ACHN (cell line): Measurements from ENCODE around the gene ZIC5.

ENCODE experiments used
- DNase-seq: peaks from one replicate; pipeline ENCODE4 v3.0.0-alpha.2; 2015
- in situ Hi-C: cut with HindIII; loops from 2 replicates; pipeline ENCODE4 v1.10.0; 2017; ENCODE audit warnings: low sequenced_read_pairs, low pct_ligation_motif_present, low pct_unique_long_range_greater_than_20kb

Gene ZIC5

DNA sequence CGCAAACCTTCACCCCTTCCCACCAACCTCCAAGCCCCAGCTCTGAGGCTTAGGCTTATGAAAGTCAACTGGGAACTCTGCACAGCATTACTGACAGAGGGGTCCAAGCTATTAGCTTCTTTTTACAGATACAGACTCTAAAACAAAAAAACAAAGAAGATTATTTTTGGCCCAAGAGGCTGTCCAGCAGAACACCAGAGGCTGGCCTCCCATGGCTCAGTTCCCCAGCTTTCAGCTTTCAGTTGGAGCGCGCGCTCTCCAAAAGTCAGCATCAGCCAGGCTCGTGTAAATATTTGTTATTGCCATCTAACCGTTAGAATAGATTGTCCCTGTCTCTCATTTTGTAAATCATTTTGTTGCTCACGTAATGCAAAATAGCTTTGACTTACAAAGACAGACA lies 58.4 kb downstream of the ZIC5 start:
- in situ Hi-C loops, result no loop called here

More for the DNA sequence above, 58.4 kb downstream of the ZIC5 start:
- no peak for DNase-seq
